HepG2 (cell line): ENCODE results near the gene PC. TPM values are rescaled to one million over a fixed set of nuclear protein-coding genes. Genes with fewer than 3 reads are reported as not detected.

Experiments used
- ATAC-seq: fragments of 200-7000 bp; cut with Tn5 transposase; 3 replicates; pipeline ENCODE4 v1.9.1; 2020; ENCODE audit warnings: mild to moderate bottlenecking, moderate library complexity
- BruUV-seq: library from RNA; stranded (reverse); fragments of 400-500 nt; replicated peaks from 2 replicates; lab custom pipeline; 2021; lab: Mats Ljungman, UMichigan
- CTCF ChIA-PET: fragments of 300-600 bp; formaldehyde crosslinking; extraction: SDS; loops from one replicate; lab custom pipeline; 2021; ENCODE audit warnings: low total read pairs, inconsistent platforms, low intra/inter-chr PET ratio; lab: Yijun Ruan, JAX
- POLR2A ChIA-PET: fragments of 350-600 bp; sonication (Branson Sonifier 250); formaldehyde crosslinking; loops from one replicate; lab custom pipeline; 2020; ENCODE audit warnings: antibody characterized with exemption, inconsistent platforms; lab: Yijun Ruan, JAX
- DNase-seq: peaks from one replicate; pipeline ENCODE4 v3.0.0-alpha.2; 2015; ENCODE audit warnings: low spot score
- FAIRE-seq: peaks from 3 replicates; lab custom pipeline; 2011; peaks lifted over from hg19 to GRCh38; lab: Jason Lieb, UNC
- H2AFZ ChIP-seq: one replicate; pipeline ENCODE4 v1.6.1; 2011; ENCODE audit warnings: low read length, inconsistent platforms
- H3K27ac ChIP-seq: fragments of 300-600 bp; 3 replicates; pipeline ENCODE4 v1.8.0; 2011; ENCODE audit warnings: mixed run types, mild to moderate bottlenecking, mixed read lengths, low read length, inconsistent platforms; ENCODE audit not compliant: insufficient read depth; ENCODE audit errors: extremely low read length
- H3K27me3 ChIP-seq, 2 experiments: fragments of 200-600 bp in 1 of 2; 2 replicates in 1 of 2; 3 replicates in 1 of 2; pipeline versions ENCODE4 v1.6.0 to v1.8.0; 2011; ENCODE audit warnings: low read length in 2 of 2, mild to moderate bottlenecking in 2 of 2, moderate library complexity in 2 of 2, inconsistent platforms in 1 of 2; ENCODE audit not compliant: insufficient read depth in 2 of 2, control insufficient read depth in 1 of 2
- H3K36me3 ChIP-seq, 2 experiments: fragments of 200-600 bp in 1 of 2; replicated peaks in 1 of 2; 2 replicates in 1 of 2; 3 replicates in 1 of 2; pipeline versions ENCODE4 v1.5.1 to v1.8.0; 2011; ENCODE audit warnings: low read length in 2 of 2, inconsistent platforms in 1 of 2; ENCODE audit not compliant: insufficient read depth in 2 of 2, control insufficient read depth in 1 of 2
- H3K4me1 ChIP-seq: 2 replicates; pipeline ENCODE4 v1.5.1; 2012; ENCODE audit warnings: low read length, inconsistent platforms; ENCODE audit not compliant: insufficient read depth
- H3K4me2 ChIP-seq: 2 replicates; pipeline ENCODE4 v1.6.0; 2011; ENCODE audit warnings: low read depth, low read length, inconsistent platforms
- H3K4me3 ChIP-seq, 3 experiments: fragments of 200-600 bp in 1 of 3; sonication (generic), shearing (Covaris generic) in 1 of 3; replicated peaks in 1 of 3; 2 replicates each; pipeline ENCODE4 v1.5.1; 2011 to 2016; ENCODE audit warnings: low read length in 3 of 3, inconsistent platforms in 2 of 3, low read depth in 2 of 3, mild to moderate bottlenecking in 2 of 3, control low read depth in 1 of 3, mixed read lengths in 1 of 3; ENCODE audit not compliant: insufficient read depth in 1 of 3
- H3K79me2 ChIP-seq: one replicate; pipeline ENCODE4 v1.6.1; 2011; ENCODE audit warnings: low read length, inconsistent platforms; ENCODE audit not compliant: insufficient read depth
- H3K9ac ChIP-seq: 2 replicates; pipeline ENCODE4 v1.6.0; 2011; ENCODE audit warnings: mild to moderate bottlenecking, low read depth, low read length, inconsistent platforms; ENCODE audit not compliant: insufficient read depth
- H3K9me3 ChIP-seq: 2 replicates; pipeline ENCODE4 v1.5.1; 2012; ENCODE audit warnings: mild to moderate bottlenecking, low read length
- H4K20me1 ChIP-seq: 2 replicates; pipeline ENCODE4 v1.6.0; 2011; ENCODE audit warnings: inconsistent platforms, mild to moderate bottlenecking, low read length, moderate library complexity; ENCODE audit not compliant: insufficient read depth
- CC2D1A ChIP-seq: sonication (generic); formaldehyde crosslinking; IDR thresholded peaks from 2 replicates; pipeline ENCODE4 v1.8.1; 2023; ENCODE audit warnings: mild to moderate bottlenecking, missing genetic modification reagents
- DR1 ChIP-seq: sonication (generic); formaldehyde crosslinking; IDR thresholded peaks from 2 replicates; pipeline ENCODE4 v1.8.0; 2021; ENCODE audit warnings: mild to moderate bottlenecking, missing genetic modification reagents, inconsistent platforms
- GATAD2A ChIP-seq: IDR thresholded peaks from 2 replicates; pipeline ENCODE4 v1.6.1; 2016
- GTF3A ChIP-seq: sonication (generic); formaldehyde crosslinking; conservative IDR thresholded peaks from 2 replicates; pipeline ENCODE4 v1.4.0; 2020; ENCODE audit warnings: mild to moderate bottlenecking, missing genetic modification reagents
- JDP2 ChIP-seq: sonication (generic); formaldehyde crosslinking; IDR thresholded peaks from 2 replicates; pipeline ENCODE4 v1.8.1; 2022; ENCODE audit warnings: missing genetic modification reagents, borderline replicate concordance
- KLF12 ChIP-seq: sonication (generic); formaldehyde crosslinking; IDR thresholded peaks from 2 replicates; pipeline ENCODE4 v1.4.0; 2020; ENCODE audit warnings: missing genetic modification reagents, borderline replicate concordance
- RXRA ChIP-seq: sonication (generic); formaldehyde crosslinking; IDR thresholded peaks from 2 replicates; pipeline ENCODE4 v1.5.1; 2020; ENCODE audit warnings: missing genetic modification reagents
- SIX1 ChIP-seq: sonication (generic); formaldehyde crosslinking; IDR thresholded peaks from 2 replicates; pipeline ENCODE4 v1.4.0; 2020; ENCODE audit warnings: missing genetic modification reagents, borderline replicate concordance
- THYN1 ChIP-seq: sonication (generic); formaldehyde crosslinking; IDR thresholded peaks from 2 replicates; pipeline ENCODE4 v1.8.1; 2023; ENCODE audit warnings: low read depth, mild to moderate bottlenecking, moderate library complexity, missing genetic modification reagents, borderline replicate concordance
- ZMAT3 ChIP-seq: sonication (generic); formaldehyde crosslinking; conservative IDR thresholded peaks from 2 replicates; pipeline ENCODE4 v1.7.0; 2021; ENCODE audit warnings: missing genetic modification reagents
- ZNF235 ChIP-seq: sonication (generic); formaldehyde crosslinking; IDR thresholded peaks from 2 replicates; pipeline ENCODE4 v1.8.1; 2023; ENCODE audit warnings: mild to moderate bottlenecking, missing genetic modification reagents, borderline replicate concordance
- ZNF629 ChIP-seq: sonication (generic); formaldehyde crosslinking; conservative IDR thresholded peaks from 2 replicates; pipeline ENCODE4 v1.5.0; 2020; ENCODE audit warnings: missing genetic modification reagents
- ZSCAN12 ChIP-seq: sonication (generic); formaldehyde crosslinking; IDR thresholded peaks from 2 replicates; pipeline ENCODE4 v1.9.0; 2021; ENCODE audit warnings: mild to moderate bottlenecking, missing genetic modification reagents
- WGBS: methylation state at CpG from one replicate; pipeline ENCODE4 v1.1.6; 2017; ENCODE audit warnings: low lambda C conversion rate; 5-methylcytosine and 5-hydroxymethylcytosine counted together
- in situ Hi-C: cut with HindIII; loops from 2 replicates; pipeline ENCODE4 v1.10.0; 2017; ENCODE audit warnings: low pct_unique_long_range_greater_than_20kb; ENCODE audit not compliant: extremely low pct_ligation_motif_present
- intact Hi-C: fragments of 100-400 bp; cut with micrococcal nuclease; formaldehyde crosslinking; loops from one replicate; pipeline ENCODE4 v1.10.0; 2022; ENCODE audit not compliant: unreplicated experiment
- polyA plus RNA-seq, 8 experiments: library from polyadenylated mRNA; depleted of rRNA in 3 of 8; stranded (reverse) in 7 of 8; unstranded in 1 of 8; fragments of >200 nt; fragmentation: Illumina TruSeq in 4 of 8; extraction: Trizol in 4 of 8; gene quantifications; 2 replicates each; pipeline versions ENCODE4 v1.2.1 to v1.2.3, GENCODE V29; 2011 to 2016; ENCODE audit warnings: low read depth in 4 of 8, missing spikeins in 1 of 8, mixed read lengths in 1 of 8; ENCODE audit not compliant: insufficient read depth in 1 of 8
- total RNA-seq, 5 experiments: library from RNA; depleted of rRNA; stranded (reverse); fragments of >200 nt; fragmentation: Illumina TruSeq; extraction: Trizol; gene quantifications; 2 replicates each; pipeline ENCODE4 v1.2.3, GENCODE V29; 2016; ENCODE audit warnings: low read depth in 1 of 5
- TF ChIP-seq, protein P1 (sequence below): IDR thresholded peaks from 2 replicates; pipeline ENCODE4 v1.6.1; 2016; ENCODE audit warnings: low read depth, borderline replicate concordance
- TF ChIP-seq, protein P2 (sequence below), 2 experiments: sonication (generic) in 1 of 2; formaldehyde crosslinking in 1 of 2; IDR thresholded peaks; 2 replicates each; pipeline versions ENCODE4 v1.4.0 to v1.6.1; 2018 to 2020; ENCODE audit warnings: missing genetic modification reagents in 2 of 2, borderline replicate concordance in 1 of 2, low read depth in 1 of 2, mild to moderate bottlenecking in 1 of 2, missing biosample characterization in 1 of 2

The PC gene
- total and polyA plus RNA-seq, 2 of the 13 experiments (the other 11 are each of a cell fraction or from before 2014, with no cell fraction given) = 29.0 to 39.0 TPM

DNA sequence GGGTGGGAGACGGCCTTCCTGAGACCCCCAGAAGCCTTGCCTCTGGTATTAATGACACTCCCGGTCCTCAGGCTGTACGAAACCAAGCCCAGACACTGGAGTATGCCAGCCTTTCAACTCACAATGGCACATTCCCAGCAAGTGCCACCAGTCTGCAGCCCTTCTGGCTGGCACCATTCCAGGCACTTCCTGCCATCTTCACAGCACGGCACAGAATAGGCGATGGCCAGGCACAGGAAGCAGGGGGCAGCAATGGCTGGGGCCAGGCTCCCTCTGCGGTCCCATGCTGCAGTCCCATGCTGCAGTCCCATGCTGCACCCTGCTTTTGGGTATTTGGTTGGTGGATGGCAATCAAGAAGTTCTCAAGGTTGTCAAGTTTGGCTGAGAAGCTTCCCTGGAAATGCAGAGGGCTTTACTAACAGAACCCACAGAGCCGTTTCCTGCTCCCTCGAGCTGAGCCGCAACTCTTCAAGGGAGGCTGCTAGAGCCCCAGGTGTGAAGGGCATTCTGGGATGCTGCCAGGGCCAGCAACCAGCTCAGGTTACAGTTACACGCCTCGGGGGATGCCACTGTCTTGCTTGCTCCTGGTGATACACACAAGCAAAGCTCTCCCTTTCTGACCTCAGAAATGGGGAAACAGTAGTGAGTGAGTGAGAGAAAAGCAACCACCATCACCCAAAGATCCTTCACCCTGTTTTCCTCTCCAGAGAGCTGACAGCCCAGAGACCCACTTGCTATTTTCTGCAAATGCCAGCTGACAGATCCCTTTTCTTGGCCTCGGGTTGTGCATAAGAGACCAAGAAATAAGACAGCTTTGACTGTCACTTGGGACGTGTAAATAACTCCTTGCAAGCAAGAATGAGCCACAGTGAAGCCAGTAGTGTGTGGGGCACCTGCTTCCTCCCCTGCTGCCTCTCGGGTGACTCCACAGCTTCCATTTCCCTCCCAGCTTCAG is 77.4 kb downstream of the PC start:
- peaks cover 38% of the 10 kb centered on the region for H3K79me2 ChIP-seq
- WGBS = 92% methylated on average over 9 of the region's 14 CpGs
- no peak overlapping the region for H3K4me3 ChIP-seq
- H4K20me1 ChIP-seq = peaks cover 30% of the 10 kb centered on the region
- FAIRE-seq = no peak
- TF ChIP-seq ZSCAN12 = no peak
- no peak for TF ChIP-seq CC2D1A (CRISPR knock-in tag)
- TF ChIP-seq GTF3A (CRISPR knock-in tag) = no peak
- TF ChIP-seq KLF12 (CRISPR knock-in tag) = no peak
- TF ChIP-seq, protein P1, sequence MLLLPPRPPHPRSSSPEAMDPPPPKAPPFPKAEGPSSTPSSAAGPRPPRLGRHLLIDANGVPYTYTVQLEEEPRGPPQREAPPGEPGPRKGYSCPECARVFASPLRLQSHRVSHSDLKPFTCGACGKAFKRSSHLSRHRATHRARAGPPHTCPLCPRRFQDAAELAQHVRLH = no peak
- no peak for TF ChIP-seq SIX1
- H3K9ac ChIP-seq = no peak overlapping the region
- intact Hi-C loops = no loop called here
- ChIA-PET CTCF (no interaction called here), POLR2A (interaction anchor here (3.6 kb wide), 1 partner anchor 22 kb away, joined by 12 read pairs; no protein-coding TSS in a partner anchor)
- H3K4me1 ChIP-seq = peaks cover 43% of the 10 kb centered on the region
- ATAC-seq = no peak
- no TSS peak for BruUV-seq
- H3K9me3 ChIP-seq = no peaks in the 10 kb centered on the region
- H3K27me3 ChIP-seq = no peaks in the 10 kb centered on the region
- peaks cover 0 to 3% of the 10 kb centered on the region in 2 experiments; a peak in 3 of 5 replicates for H3K36me3 ChIP-seq
- H2AFZ ChIP-seq = no peak overlapping the region
- in situ Hi-C loops = no loop called here
- no peak for DNase-seq
- H3K4me2 ChIP-seq = no peak overlapping the region
- no peak overlapping the region for H3K27ac ChIP-seq

DNA sequence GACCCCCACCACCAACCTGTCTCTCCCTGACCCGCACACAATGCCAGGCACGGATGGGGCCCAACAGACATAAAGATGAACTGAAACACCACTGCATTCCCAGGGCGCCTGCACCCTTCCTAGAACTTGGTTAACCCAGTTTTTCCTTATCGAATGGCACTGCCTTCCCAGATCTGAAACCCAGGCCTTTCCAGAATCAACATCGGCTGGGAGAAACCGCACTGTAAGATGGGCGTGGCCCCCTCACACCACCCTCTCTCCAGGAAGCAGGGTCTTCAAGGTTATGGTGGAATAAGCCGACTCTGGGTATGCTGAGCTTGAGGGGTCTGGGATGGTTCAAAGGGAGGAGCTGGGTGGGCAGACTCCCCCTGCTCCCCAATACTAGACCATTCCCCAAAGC is 78.2 kb downstream of the PC start:
- FAIRE-seq (no peak), DNase-seq (no peak), ATAC-seq (no peak)
- in situ Hi-C loops = no loop called here
- intact Hi-C loops = no loop called here
- WGBS = 96% methylated on average over 8 of the region's 8 CpGs
- peaks cover 0 to 3% of the 10 kb centered on the region in 2 experiments; a peak in 3 of 5 replicates for H3K36me3 ChIP-seq
- no peak overlapping the region for H3K9ac ChIP-seq
- H3K4me3 ChIP-seq = no peak overlapping the region
- BruUV-seq = no TSS peak
- H2AFZ ChIP-seq = no peak overlapping the region
- H3K27ac ChIP-seq = no peak overlapping the region
- peaks cover 36% of the 10 kb centered on the region for H3K79me2 ChIP-seq
- H3K4me2 ChIP-seq = no peak overlapping the region
- no peaks in the 10 kb centered on the region for H3K27me3 ChIP-seq
- POLR2A ChIA-PET = no interaction called here
- H3K4me1 ChIP-seq = peaks cover 36% of the 10 kb centered on the region
- peaks cover 26% of the 10 kb centered on the region for H4K20me1 ChIP-seq
- no peaks in the 10 kb centered on the region for H3K9me3 ChIP-seq
- CTCF ChIA-PET = no interaction called here
- TF ChIP-seq ZNF235 (CRISPR knock-in tag) (no peak), ZMAT3 (CRISPR knock-in tag) (no peak), DR1 (no peak), ZNF629 (CRISPR knock-in tag) (no peak), GATAD2A (CRISPR knock-in tag) (no peak), RXRA (CRISPR knock-in tag) (no peak), THYN1 (no peak), JDP2 (no peak)
- TF ChIP-seq, protein P2, sequence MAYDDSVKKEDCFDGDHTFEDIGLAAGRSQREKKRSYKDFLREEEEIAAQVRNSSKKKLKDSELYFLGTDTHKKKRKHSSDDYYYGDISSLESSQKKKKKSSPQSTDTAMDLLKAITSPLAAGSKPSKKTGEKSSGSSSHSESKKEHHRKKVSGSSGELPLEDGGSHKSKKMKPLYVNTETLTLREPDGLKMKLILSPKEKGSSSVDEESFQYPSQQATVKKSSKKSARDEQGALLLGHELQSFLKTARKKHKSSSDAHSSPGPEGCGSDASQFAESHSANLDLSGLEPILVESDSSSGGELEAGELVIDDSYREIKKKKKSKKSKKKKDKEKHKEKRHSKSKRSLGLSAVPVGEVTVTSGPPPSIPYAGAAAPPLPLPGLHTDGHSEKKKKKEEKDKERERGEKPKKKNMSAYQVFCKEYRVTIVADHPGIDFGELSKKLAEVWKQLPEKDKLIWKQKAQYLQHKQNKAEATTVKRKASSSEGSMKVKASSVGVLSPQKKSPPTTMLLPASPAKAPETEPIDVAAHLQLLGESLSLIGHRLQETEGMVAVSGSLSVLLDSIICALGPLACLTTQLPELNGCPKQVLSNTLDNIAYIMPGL (CRISPR knock-in tag; IDR thresholded peaks at IDR 0.05; ENCODE audit: borderline replicate concordance in 1 of 2, low read depth in 1 of 2) = no peak
